ENCODE results near the gene MED13L. TPM values are rescaled to one million over a fixed set of nuclear protein-coding genes. Genes with fewer than 3 reads are reported as not detected.

The MED13L gene
- total RNA-seq, 2 experiments from 2014 or later = 203 to 208 TPM

- ATAC-seq (ENCODE audit: poor library complexity) (no peak), DNase-seq (no peak)
- Histone ChIP-seq H3K9me3 (ENCODE audit: control insufficient read depth in 1 of 2, insufficient read depth in 1 of 2, low read length in 2 of 2) (no peaks in the 10 kb centered on the region), H3K36me3 (ENCODE audit: insufficient read depth, low read length) (no peaks in the 10 kb centered on the region), H3K4me3 (ENCODE audit: low read length) (no peak overlapping the region), H3K4me1 (ENCODE audit: insufficient read depth, low read length) (peaks cover 9% of the 10 kb centered on the region), H3K27me3 (ENCODE audit: control insufficient read depth in 1 of 2, insufficient read depth in 2 of 2, low read length in 2 of 2) (no peaks in the 10 kb centered on the region), H3K27ac (ENCODE audit: low read depth in 1 of 2, low read length in 2 of 2) (no peak overlapping the region)
- intact Hi-C loops (cut with DNase I, micrococcal nuclease) = loop anchor here in 1 of 2 experiments (5.0 kb wide), 1 partner anchor 36 kb away; no protein-coding TSS in a partner anchor
- Mint-ChIP-seq H3K4me3 (no peak overlapping the region), H3K9me3 (no peaks in the 10 kb centered on the region), H3K27me3 (no peaks in the 10 kb centered on the region), H3K27ac (no peak overlapping the region), H3K4me1 (ENCODE audit: low read depth) (peaks cover 77% of the 10 kb centered on the region), H3K36me3 (ENCODE audit: low read depth) (no peaks in the 10 kb centered on the region)
- ChIA-PET POLR2A (no interaction called here), CTCF (interaction anchor here (0.6 to 1.4 kb wide), 2 partner anchors 44 to 741 kb away, joined by 3 to 5 read pairs; no protein-coding TSS in a partner anchor)
- TF ChIP-seq CTCF (IDR thresholded peaks at IDR 0.05) = no peak
These were observed 115.9 kb downstream of the MED13L start for GRCh38 chr12:116161588-116161987.

GRCh38 chr12:116160883-116161458, 116.5 kb downstream of the MED13L start:
- Histone ChIP-seq H3K27ac (ENCODE audit: low read depth in 1 of 2, low read length in 2 of 2) (no peak overlapping the region), H3K4me3 (ENCODE audit: low read length) (no peak overlapping the region), H3K4me1 (ENCODE audit: insufficient read depth, low read length) (peaks cover 9% of the 10 kb centered on the region), H3K36me3 (ENCODE audit: insufficient read depth, low read length) (no peaks in the 10 kb centered on the region), H3K27me3 (ENCODE audit: control insufficient read depth in 1 of 2, insufficient read depth in 2 of 2, low read length in 2 of 2) (no peaks in the 10 kb centered on the region), H3K9me3 (ENCODE audit: control insufficient read depth in 1 of 2, insufficient read depth in 1 of 2, low read length in 2 of 2) (no peaks in the 10 kb centered on the region)
- Mint-ChIP-seq H3K27ac (no peak overlapping the region), H3K27me3 (no peaks in the 10 kb centered on the region), H3K4me1 (ENCODE audit: low read depth) (peaks cover 75% of the 10 kb centered on the region), H3K36me3 (ENCODE audit: low read depth) (no peaks in the 10 kb centered on the region), H3K9me3 (no peaks in the 10 kb centered on the region), H3K4me3 (no peak overlapping the region)
- ChIA-PET POLR2A (interaction anchor here (0.7 kb wide), 1 partner anchor 27 kb away, joined by 3 read pairs; no protein-coding TSS in a partner anchor), CTCF (no interaction called here)
- intact Hi-C loops (cut with DNase I, micrococcal nuclease) = loop anchor here in 1 of 2 experiments (5.0 kb wide), 1 partner anchor 36 kb away; no protein-coding TSS in a partner anchor
- ATAC-seq (ENCODE audit: poor library complexity) = no peak
- no peak for DNase-seq
- TF ChIP-seq CTCF (IDR thresholded peaks at IDR 0.05) = no peak

DNA sequence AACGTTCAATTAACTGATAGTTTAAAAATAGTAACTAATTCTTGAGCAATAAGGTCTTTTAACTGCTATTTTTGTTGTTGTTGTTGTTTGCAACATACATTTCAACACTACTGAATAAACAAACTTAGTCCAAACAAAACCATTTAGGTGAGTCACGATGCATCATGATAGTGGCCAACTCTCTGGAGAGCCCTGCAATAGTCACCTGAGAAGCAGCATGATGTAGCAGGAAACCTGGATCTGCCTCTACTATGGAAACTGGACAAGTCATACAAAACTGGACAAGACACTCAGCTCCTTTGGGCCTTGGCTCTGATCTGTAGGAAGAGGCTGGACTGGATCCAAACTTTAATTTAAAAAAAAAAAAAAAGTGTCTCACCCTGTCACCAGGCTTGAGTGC, 117.3 kb downstream of the MED13L start:
- no peak for ATAC-seq (ENCODE audit: poor library complexity)
- Histone ChIP-seq H3K36me3 (ENCODE audit: insufficient read depth, low read length) (no peaks in the 10 kb centered on the region), H3K4me1 (ENCODE audit: insufficient read depth, low read length) (peaks cover 1% of the 10 kb centered on the region), H3K27ac (ENCODE audit: low read depth in 1 of 2, low read length in 2 of 2) (no peak overlapping the region), H3K4me3 (ENCODE audit: low read length) (no peak overlapping the region), H3K27me3 (ENCODE audit: control insufficient read depth in 1 of 2, insufficient read depth in 2 of 2, low read length in 2 of 2) (no peaks in the 10 kb centered on the region), H3K9me3 (ENCODE audit: control insufficient read depth in 1 of 2, insufficient read depth in 1 of 2, low read length in 2 of 2) (no peaks in the 10 kb centered on the region)
- Mint-ChIP-seq H3K27me3 (no peaks in the 10 kb centered on the region), H3K4me3 (no peak overlapping the region), H3K4me1 (ENCODE audit: low read depth) (peaks cover 67% of the 10 kb centered on the region), H3K9me3 (no peaks in the 10 kb centered on the region), H3K27ac (no peak overlapping the region), H3K36me3 (ENCODE audit: low read depth) (no peaks in the 10 kb centered on the region)
- ChIA-PET CTCF (interaction anchor here (1.3 kb wide), 1 partner anchor 14 kb away, joined by 3 read pairs; no protein-coding TSS in a partner anchor), POLR2A (interaction anchor here (0.7 kb wide), 1 partner anchor 28 kb away, joined by 3 read pairs; no protein-coding TSS in a partner anchor)
- intact Hi-C loops (cut with DNase I, micrococcal nuclease) = loop anchor here in 1 of 2 experiments (5.0 kb wide), 1 partner anchor 37 kb away; no protein-coding TSS in a partner anchor
- no peak for TF ChIP-seq CTCF (IDR thresholded peaks at IDR 0.05)
- peak in 1 of 14 experiments; percentile 23 for DNase-seq
